ENCODE measurements around the gene THEM5.
A peak's percentile ranks its signal among the peaks of the same experiment; 100 is the strongest.

THEM5 gene

DNA sequence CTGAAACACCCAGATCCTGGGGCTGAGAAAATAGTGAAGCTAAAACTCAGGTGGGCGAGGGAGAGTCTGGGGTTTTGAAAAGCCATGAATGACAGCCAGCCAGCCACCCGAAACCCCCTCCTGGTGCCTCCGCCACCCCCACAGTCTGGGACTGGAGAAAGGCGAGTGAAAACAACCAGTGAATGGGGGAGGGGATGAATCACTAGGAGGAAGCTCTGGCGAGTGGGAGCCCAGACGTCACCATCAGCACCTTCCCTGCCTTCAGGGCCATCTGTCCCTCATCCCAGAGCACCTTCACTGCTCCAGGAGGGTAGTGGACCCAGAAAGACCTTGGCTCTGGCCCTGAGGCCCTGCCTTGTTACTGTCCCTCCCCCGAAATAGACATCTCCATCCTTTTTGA is 31.1 kb downstream of the THEM5 start:
- no peak for TF ChIP-seq CTCF (IDR thresholded peaks at IDR 0.05; ENCODE audit: insufficient read depth, low read depth, low read length, missing control alignments)
- H3K4me3 ChIP-seq (ENCODE audit: low read length): no peak overlapping the region
- DNase-seq (ENCODE audit: low read depth): no peak

DNA sequence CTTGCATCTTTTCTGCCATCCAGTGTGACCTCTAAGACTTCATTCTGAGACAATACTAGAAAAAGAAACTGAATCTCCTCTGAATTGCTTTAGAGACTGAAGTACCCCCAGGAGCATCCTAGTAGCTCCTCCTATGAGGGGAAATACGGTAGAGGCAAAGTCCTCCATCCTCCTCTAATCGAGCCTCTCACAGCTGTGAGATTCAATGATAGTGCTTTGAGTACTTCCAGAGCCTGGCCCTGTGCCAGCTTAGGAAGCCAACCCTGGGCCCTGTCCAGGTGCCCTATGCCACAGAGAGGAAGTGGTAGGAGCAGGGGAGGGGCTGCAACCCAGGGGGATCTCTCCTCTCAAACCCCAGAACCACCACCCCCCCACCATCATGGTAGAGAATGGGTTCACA is 32.6 kb downstream of the THEM5 start:
- DNase-seq (ENCODE audit: low read depth): no peak
- TF ChIP-seq CTCF (IDR thresholded peaks at IDR 0.05; ENCODE audit: insufficient read depth, low read depth, low read length, missing control alignments): no peak
- H3K4me3 ChIP-seq (ENCODE audit: low read length): no peak overlapping the region

DNA sequence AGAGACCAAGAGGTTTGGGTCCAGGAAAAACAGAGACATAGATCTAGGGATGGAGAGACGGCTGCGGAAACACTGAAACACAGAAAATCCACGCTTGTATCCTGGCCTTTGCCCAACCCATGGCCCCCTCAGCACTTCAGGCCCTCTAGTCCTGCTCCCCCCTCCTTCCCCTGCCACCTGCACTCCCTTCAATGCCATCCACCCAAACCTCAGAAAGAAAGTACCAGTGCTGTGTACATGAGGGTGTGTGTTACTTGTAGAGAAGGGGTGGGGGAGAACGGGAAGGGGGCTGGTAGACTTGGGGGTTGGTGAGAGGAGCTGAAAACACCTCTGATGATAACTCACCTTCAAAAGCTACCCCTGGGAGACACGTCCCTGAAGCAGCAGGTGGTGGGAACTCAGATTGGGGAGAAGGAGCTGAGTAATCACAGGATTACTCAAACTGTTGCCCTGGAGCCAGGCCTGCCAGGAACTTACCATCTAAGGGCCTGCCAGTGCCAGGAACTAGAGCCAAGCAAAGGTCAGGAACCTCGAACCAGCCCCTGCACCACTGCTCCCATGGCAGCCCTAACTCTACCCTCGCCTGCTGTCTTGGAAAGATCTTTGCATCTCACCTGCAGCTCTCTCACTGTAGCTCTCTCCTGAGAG is 33.4 kb downstream of the THEM5 start:
- no peak for TF ChIP-seq CTCF (IDR thresholded peaks at IDR 0.05; ENCODE audit: insufficient read depth, low read depth, low read length, missing control alignments)
- DNase-seq (ENCODE audit: low read depth): peak; percentile 73
- no peak overlapping the region for H3K4me3 ChIP-seq (ENCODE audit: low read length)

GRCh38 chr1:151819227-151819835 is 34.2 kb downstream of the THEM5 start:
- TF ChIP-seq CTCF (IDR thresholded peaks at IDR 0.05; ENCODE audit: insufficient read depth, low read depth, low read length, missing control alignments): no peak
- no peak for DNase-seq (ENCODE audit: low read depth)
- no peak overlapping the region for H3K4me3 ChIP-seq (ENCODE audit: low read length)

DNA sequence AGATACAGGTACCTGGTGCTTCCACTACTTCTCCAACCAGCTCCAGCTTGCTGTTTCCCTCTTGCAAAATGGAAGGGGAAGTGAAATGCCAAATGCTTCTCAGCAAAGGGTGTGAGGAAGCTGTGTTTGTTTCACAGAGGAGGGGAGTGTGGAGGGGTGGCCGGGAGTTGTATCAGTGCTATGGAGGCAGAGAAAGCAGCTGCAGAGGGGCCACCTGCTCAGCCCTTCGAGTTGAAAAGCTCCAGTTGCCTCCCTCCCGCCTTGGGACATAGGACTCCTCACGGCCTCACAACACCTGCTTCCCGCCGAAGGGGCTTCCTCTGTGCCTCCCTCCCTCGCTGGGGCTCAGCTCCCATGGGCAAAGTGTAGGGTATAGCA is 36.2 kb downstream of the THEM5 start:
- no peak overlapping the region for H3K4me3 ChIP-seq (ENCODE audit: low read length)
- no peak for TF ChIP-seq CTCF (IDR thresholded peaks at IDR 0.05; ENCODE audit: insufficient read depth, low read depth, low read length, missing control alignments)
- no peak for DNase-seq (ENCODE audit: low read depth)

DNA sequence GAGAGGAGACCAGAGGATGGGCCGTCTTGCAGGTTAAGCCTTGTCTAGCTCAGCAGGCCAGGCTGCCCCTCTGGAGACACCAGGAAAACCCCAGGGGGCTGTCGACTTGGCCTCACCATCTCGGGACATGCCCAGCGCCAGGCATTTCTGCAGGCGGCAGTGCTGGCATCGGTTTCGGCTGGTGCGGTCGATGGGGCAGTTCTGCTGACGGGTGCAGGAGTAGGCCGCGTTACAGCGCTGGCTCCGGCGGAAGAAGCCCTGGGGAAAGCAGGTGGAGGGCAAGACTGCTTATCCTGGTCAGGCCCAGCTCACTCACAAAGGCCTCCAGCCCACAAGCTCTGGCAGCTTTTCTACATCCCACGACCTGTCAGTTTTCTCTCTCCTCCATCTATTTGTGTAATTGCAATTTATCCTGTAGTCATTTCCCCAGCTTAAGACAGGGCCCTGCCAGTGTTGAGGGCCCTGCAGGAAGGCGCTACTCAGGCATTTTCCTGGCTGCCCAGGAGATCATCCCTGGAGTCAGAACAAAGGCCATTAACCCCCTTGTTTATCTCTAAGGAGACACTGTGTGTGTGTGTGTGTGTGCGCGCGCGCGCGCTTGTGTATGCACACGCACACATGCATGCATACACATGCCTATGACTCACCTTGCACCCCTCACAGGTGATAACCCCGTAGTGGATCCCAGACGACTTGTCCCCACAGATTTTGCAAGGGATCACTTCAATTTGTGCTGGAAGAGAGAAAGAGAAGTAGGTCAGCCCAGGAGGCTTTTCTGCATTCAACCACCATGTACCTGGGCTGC is 36.8 kb downstream of the THEM5 start:
- no peak for TF ChIP-seq CTCF (IDR thresholded peaks at IDR 0.05; ENCODE audit: insufficient read depth, low read depth, low read length, missing control alignments)
- peak; percentile 44 for DNase-seq (ENCODE audit: low read depth)
- H3K4me3 ChIP-seq (ENCODE audit: low read length): no peak overlapping the region

Measured in epithelial cell of esophagus (primary cell).